OCI-LY7 (cell line): ENCODE data around the gene NR2C2AP.

Experiments used
- EZH2phosphoT487 ChIP-seq: fragments of 200-600 bp; sonication (generic); IDR thresholded peaks from 2 replicates; pipeline ENCODE4 v1.6.1; 2018; ENCODE audit warnings: low read depth, borderline replicate concordance, mild to moderate bottlenecking, mixed run types, antibody characterized with exemption, low read length, moderate library complexity, mixed read lengths
- TF ChIP-seq, protein P1 (sequence below): fragments of 200-600 bp; sonication (generic); conservative IDR thresholded peaks from 2 replicates; pipeline ENCODE4 v1.5.1; 2014; ENCODE audit warnings: mild to moderate bottlenecking, antibody characterized with exemption, low read length, moderate library complexity, mixed read lengths

DNA sequence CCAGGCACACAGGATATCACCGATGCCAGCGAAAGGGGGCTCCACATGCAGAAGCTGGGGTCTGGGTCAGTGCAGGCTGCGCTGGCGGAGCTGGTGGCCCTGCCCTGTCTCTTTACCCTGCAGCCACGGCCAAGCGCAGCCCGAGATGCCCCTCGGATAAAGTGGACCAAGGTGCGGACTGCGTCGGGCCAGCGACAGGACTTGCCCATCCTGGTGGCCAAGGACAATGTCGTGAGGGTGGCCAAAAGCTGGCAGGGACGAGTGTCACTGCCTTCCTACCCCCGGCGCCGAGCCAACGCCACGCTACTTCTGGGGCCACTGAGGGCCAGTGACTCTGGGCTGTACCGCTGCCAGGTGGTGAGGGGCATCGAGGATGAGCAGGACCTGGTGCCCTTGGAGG is 15.7 kb upstream of the NR2C2AP start:
- TF ChIP-seq, protein P1, sequence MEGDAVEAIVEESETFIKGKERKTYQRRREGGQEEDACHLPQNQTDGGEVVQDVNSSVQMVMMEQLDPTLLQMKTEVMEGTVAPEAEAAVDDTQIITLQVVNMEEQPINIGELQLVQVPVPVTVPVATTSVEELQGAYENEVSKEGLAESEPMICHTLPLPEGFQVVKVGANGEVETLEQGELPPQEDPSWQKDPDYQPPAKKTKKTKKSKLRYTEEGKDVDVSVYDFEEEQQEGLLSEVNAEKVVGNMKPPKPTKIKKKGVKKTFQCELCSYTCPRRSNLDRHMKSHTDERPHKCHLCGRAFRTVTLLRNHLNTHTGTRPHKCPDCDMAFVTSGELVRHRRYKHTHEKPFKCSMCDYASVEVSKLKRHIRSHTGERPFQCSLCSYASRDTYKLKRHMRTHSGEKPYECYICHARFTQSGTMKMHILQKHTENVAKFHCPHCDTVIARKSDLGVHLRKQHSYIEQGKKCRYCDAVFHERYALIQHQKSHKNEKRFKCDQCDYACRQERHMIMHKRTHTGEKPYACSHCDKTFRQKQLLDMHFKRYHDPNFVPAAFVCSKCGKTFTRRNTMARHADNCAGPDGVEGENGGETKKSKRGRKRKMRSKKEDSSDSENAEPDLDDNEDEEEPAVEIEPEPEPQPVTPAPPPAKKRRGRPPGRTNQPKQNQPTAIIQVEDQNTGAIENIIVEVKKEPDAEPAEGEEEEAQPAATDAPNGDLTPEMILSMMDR: no peak
- no peak for TF ChIP-seq EZH2phosphoT487
